Measurements from ENCODE around the gene LPCAT3.

DNA sequence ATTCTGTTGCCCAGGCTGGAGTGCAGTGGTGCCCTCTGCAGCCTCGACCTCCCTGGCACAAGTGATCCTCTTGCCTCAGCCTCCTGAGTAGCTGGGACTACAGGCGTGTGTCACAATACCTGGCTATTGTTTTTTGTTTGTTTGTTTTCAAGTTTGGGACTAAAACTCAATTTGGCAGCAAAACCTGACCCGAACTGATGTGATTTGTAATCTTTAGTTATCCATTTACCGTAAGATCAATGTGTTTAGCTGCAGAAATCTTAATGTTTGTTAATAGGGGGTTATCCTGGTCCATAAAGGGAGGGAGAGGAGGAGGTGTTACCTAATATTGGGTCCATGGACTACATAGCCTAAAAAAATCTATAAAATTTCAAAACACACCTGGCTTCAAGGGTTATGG is 41.5 kb upstream of the LPCAT3 start:
- TF ChIP-seq POLR2A (IDR thresholded peaks at IDR 0.05; ENCODE audit: low read length) (no peak), GATA1 (IDR thresholded peaks at IDR 0.05; ENCODE audit: low read depth, low read length) (no peak)
